GM19324 (cell line): Measurements from ENCODE around the gene PCDHA9.
"Not testable (repeated sequence)": the region's sequence is repeated elsewhere in the genome, so short reads cannot be mapped to it uniquely, and the experiment has no call there.

Experiments
- ATAC-seq: cut with Tn5 transposase; IDR thresholded peaks from one replicate; pipeline ENCODE4 v1.9.1; 2021; ENCODE audit warnings: mild to moderate bottlenecking, moderate library complexity; ENCODE audit not compliant: unreplicated experiment, low FRiP score

PCDHA9 gene

GRCh38 chr5:140833993-140834392 lies 14.2 kb upstream of the PCDHA9 start, which contains the start of gene PCDHA7:
Gene PCDHA7, plus strand, starts transcription at chr5:140834269. Its CDS starts 115 bp downstream, at chr5:140834384.
- no peak for ATAC-seq

GRCh38 chr5:140834439-140835008 lies 13.7 kb upstream of the PCDHA9 start:
- not testable (repeated sequence) for ATAC-seq

DNA sequence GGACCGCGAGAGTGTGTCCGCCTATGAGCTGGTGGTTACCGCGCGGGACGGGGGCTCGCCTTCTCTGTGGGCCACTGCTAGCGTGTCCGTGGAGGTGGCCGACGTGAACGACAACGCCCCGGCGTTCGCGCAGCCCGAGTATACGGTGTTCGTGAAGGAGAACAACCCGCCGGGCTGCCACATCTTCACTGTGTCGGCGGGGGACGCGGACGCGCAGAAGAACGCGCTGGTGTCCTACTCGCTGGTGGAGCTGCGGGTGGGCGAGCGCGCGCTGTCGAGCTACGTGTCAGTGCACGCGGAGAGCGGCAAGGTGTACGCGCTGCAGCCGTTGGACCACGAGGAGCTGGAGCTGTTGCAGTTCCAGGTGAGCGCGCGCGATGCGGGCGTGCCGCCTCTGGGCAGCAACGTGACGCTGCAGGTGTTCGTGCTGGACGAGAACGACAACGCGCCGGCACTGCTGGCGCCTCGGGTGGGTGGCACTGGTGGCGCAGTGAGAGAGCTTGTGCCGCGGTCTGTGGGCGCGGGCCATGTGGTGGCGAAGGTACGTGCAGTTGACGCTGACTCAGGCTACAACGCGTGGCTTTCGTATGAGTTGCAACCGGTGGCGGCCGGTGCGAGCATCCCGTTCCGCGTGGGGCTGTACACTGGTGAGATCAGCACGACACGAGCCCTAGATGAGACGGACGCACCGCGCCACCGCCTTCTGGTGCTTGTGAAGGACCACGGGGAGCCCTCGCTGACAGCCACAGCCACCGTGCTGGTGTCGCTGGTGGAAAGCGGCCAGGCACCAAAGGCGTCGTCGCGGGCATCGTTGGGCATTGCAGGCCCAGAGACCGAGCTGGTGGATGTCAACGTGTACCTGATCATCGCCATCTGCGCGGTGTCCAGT lies 12.3 kb upstream of the PCDHA9 start:
- no peak for ATAC-seq

DNA sequence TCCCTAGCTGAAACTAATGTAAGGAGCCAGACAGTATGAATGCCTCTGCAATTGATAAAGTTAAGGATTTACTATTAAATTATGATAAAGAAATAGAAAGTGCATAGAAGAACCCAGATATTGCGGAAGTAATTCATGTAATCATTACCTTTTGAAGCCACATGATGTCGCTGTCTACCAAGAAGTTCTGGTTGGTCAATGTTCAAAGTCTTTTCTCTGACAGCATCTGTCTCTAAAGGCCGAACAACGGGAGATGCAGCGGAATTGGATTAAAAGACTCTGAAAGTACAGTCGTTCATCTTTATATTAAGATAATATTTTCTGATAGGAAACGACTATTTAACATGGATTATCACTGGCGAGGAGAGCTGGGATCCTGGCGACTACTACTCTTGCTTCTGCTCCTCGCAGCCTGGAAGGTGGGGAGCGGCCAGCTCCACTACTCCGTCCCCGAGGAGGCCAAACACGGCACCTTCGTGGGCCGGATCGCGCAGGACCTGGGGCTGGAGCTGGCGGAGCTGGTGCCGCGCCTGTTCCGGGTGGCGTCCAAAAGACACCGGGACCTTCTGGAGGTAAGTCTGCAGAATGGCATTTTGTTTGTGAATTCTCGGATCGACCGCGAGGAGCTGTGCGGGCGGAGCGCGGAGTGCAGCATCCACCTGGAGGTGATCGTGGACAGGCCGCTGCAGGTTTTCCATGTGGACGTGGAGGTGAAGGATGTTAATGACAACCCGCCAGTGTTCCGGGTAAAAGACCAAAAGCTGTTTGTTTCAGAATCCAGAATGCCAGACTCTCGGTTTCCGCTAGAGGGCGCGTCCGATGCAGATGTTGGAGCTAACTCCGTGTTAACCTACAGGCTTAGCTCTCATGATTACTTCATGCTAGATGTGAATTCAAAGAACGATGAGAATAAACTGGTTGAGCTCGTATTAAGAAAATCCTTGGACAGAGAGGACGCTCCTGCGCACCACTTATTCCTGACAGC lies 6.9 kb upstream of the PCDHA9 start, which contains the start of gene PCDHA8:
TSS of gene PCDHA8 (plus strand) at position 210 of the 985 bp plus-strand sequence. CDS start at position 345, 135 bp downstream.
- ATAC-seq: no peak

DNA sequence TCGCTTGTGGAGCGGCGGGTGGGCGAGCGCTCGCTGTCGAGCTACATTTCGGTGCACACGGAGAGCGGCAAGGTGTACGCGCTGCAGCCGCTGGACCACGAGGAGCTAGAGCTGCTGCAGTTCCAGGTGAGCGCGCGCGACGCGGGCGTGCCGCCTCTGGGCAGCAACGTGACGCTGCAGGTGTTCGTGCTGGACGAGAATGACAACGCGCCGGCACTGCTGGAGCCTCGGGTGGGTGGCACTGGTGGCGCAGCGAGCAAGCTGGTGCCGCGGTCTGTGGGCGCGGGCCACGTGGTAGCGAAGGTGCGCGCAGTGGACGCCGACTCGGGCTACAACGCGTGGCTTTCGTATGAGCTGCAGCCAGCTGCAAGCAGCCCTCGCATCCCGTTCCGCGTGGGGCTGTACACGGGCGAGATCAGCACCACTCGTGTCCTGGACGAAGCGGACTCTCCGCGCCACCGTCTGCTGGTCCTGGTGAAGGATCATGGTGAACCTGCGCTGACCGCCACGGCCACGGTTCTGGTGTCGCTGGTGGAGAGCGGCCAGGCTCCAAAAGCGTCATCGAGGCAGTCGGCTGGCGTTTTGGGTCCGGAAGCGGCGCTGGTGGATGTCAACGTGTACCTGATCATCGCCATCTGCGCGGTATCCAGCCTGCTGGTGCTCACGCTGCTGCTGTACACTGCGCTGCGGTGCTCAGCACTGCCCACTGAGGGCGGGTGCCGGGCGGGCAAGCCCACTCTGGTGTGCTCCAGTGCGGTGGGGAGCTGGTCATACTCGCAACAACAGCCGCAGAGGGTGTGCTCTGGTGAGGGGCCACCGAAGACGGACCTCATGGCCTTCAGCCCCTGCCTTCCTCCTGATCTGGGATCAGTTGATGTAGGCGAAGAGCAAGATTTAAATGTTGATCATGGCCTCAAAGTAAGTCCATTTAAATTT lies 5.1 kb upstream of the PCDHA9 start:
- ATAC-seq: no peak

GRCh38 chr5:140849831-140850634 lies 1.9 kb downstream of the PCDHA9 start:
- ATAC-seq: not testable (repeated sequence)

DNA sequence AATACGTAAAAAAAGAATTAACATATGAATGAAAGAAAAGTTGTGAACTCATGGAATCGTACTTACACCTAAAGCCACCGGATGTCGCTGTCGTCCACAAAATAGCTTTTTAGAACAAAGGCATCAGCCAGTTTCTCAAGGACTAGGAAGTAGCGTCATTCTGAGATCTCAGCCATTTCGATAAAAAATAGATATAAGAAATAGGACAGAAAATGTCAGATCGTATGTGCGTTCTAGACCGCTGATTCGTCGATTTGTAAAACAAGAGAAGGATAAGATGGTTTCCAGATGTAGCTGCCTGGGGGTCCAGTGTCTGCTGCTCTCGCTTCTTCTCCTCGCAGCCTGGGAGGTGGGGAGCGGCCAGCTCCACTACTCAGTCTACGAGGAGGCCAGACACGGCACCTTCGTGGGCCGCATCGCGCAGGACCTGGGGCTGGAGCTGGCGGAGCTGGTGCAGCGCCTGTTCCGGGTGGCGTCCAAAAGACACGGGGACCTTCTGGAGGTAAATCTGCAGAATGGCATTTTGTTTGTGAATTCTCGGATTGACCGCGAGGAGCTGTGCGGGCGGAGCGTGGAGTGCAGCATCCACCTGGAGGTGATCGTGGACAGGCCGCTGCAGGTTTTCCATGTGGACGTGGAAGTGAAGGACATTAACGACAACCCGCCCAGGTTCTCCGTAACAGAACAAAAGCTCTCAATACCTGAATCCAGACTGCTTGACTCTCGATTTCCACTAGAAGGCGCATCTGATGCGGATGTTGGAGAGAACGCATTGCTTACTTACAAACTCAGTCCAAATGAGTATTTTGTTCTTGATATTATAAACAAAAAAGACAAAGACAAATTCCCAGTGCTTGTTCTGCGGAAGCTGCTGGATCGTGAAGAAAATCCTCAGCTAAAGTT lies 7.8 kb downstream of the PCDHA9 start, which contains the start of gene PCDHA10:
TSS of gene PCDHA10 (plus strand) at position 126 of the 903 bp plus-strand sequence. CDS start at position 278, 152 bp downstream.
- ATAC-seq: no peak

GRCh38 chr5:140857177-140857986 lies 9.2 kb downstream of the PCDHA9 start:
- ATAC-seq: no peak

DNA sequence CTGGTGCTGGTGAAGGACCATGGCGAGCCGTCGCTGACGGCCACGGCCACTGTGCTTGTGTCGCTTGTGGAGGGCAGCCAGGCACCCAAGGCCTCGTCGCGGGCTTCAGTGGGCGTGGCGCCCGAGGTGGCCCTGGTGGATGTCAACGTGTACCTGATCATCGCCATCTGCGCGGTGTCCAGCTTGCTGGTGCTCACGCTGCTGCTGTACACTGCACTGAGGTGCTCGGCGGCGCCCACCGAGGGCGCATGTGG lies 9.7 kb downstream of the PCDHA9 start:
- ATAC-seq: no peak

GRCh38 chr5:140862441-140863295 lies 14.5 kb downstream of the PCDHA9 start:
- ATAC-seq: no peak

DNA sequence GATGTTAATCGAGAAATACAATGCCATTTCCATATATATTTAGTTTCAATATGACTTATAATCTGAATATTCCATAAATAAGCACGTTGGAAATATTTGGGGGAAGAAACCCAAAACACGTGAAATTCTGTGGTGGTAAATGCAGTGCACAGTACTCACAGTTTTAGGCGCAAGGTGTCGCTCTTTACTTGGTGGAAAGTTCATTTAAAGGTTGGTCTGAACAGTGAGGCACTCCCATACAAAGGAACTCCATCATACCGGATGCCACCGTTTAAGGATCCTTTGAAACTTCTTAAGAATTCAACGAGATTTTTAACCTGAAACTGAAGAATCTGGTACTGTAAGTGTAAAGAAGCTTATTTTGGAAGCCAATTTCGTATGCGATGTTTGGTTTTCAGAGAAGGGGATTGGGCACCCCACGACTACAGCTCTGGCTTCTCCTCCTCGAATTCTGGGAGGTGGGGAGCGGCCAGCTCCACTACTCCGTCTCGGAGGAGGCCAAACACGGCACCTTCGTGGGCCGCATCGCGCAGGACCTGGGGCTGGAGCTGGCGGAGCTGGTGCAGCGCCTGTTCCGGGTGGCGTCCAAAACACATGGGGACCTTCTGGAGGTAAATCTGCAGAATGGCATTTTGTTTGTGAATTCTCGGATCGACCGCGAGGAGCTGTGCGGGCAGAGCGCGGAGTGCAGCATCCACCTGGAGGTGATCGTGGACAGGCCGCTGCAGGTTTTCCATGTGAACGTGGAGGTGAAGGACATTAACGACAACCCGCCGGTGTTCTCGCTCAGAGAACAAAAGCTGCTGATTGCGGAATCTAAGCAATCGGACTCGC lies 20.8 kb downstream of the PCDHA9 start, which contains the start of gene PCDHA11:
TSS of gene PCDHA11 (plus strand) at position 237 of the 834 bp plus-strand sequence. CDS start at position 384, 147 bp downstream.
- ATAC-seq: no peak

- no peak for ATAC-seq
Measured at GRCh38 chr5:140869555-140869886, 21.3 kb downstream of the PCDHA9 start.

DNA sequence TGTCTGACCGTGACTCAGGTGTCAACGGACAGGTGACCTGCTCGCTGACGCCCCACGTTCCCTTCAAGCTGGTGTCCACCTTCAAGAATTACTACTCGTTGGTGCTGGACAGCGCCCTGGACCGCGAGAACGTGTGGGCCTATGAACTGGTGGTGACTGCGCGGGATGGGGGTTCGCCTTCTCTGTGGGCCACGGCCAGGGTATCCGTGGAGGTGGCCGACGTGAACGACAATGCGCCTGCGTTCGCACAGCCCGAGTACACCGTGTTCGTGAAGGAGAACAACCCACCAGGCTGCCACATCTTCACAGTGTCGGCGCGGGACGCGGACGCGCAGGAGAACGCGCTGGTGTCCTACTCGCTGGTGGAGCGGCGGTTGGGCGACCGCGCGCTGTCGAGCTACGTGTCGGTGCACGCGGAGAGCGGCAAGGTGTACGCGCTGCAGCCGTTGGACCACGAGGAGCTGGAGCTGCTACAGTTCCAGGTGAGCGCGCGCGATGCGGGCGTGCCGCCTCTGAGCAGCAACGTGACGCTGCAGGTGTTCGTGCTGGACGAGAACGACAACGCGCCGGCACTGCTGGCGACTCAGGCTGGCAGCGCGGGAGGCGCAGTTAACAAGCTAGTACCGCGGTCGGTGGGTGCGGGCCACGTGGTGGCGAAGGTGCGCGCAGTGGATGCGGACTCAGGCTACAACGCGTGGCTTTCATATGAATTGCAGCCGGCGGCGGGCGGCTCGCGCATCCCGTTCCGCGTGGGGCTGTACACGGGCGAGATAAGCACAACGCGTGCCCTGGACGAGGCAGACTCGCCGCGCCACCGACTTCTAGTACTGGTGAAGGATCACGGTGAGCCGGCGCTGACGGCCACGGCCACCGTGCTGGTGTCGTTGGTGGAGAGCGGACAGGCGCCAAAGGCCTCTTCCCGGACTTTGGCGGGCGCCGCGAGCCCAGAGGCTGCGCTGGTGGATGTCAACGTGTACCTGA lies 22.3 kb downstream of the PCDHA9 start:
- no peak for ATAC-seq
